Stimulated activated CD4-positive, alpha-beta T cell treated with anti-CD3 and anti-CD28 coated beads, Interleukin-15, amount 100 ng/mL, for 24 hours (primary cell): ENCODE measurements around the gene USP9X.
"Not testable (repeated sequence)": the region's sequence is repeated elsewhere in the genome, so short reads cannot be mapped to it uniquely, and the experiment has no call there.

Experiments used
- DNase-seq: peaks from one replicate; pipeline ENCODE4 v3.0.0-alpha.2; 2020

Gene USP9X

DNA sequence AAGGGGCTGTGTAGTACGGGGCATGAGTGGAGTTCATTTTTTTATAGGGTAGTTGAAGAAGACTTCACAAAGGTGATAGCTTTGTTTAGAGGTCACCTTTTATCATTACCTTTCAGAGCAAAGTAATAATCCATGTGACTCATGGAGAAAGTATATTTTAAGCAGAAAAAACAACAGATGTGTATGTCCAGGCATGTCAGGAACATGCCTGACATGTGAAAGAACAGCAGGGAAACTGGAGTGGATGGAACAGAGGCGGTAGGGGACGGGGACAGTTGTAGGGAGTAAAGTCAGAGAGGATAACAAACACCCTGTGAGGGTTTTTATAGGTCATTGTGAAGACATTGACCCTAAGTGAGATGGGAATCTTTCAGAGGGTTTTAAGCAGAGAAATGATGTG lies 107.6 kb downstream of the USP9X start:
- no peak for DNase-seq

DNA sequence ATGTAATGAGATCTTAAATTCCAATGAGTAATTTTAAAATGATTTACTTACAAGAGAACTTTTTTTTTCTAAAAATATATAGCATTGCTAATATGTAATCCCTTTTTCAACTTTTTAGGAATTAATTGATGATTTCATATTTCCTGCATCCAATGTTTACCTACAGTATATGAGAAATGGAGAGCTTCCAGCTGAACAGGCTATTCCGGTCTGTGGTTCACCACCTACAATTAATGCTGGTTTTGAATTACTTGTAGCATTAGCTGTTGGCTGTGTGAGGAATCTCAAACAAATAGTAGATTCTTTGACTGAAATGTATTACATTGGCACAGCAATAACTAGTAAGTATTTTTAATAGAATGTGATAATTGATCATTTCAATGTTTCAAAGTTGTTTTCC lies 113.2 kb downstream of the USP9X start:
- DNase-seq: no peak

DNA sequence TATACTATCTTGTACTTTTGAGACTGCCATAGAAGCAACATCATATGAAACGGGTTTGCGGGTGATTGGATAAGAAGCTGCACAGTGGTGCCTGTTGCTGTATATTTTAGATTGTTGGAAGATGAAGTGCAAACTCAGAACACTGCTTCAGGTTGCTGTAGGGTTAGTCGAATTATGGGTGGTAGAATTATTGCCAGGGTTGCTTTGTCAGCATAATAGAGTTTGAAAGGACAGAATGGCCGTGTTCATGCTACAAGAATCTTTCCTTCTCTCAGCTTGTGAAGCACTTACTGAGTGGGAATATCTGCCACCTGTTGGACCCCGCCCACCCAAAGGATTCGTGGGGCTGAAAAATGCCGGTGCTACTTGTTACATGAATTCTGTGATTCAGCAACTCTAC lies 115.5 kb downstream of the USP9X start:
- no peak for DNase-seq

DNA sequence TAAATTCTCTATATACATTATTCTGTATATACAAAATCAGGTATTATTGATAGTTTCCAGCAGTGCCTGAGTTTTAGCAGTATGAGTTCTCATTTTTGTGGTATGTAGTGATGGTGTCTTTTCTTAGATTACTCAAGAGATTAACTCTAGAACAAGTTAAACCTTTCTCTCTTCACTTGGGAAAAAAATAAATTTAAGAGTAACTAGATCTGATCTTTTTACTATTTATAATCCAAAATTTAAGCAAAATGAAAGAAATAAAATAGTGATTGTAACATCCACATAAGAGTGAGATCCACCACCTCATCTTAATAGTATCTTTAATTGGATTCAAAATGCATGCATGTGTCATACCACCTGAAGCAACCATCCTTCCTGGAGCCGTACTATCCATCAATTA lies 124.6 kb downstream of the USP9X start:
- no peak for DNase-seq

DNA sequence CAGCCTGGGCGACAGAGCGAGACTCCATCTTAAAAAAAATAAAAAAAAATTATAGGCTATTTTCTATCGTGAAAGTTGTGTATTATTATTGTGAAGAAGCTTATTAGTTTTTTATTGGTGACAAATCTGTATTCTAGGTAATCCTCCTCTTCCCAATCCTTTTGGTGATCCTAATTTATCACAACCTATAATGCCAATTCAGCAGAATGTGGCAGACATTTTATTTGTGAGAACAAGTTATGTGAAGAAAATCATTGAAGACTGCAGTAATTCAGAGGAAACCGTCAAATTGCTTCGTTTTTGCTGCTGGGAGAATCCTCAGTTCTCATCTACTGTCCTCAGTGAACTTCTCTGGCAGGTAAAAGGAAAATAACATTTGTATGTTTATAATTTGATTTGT lies 139.4 kb downstream of the USP9X start:
- DNase-seq: no peak

DNA sequence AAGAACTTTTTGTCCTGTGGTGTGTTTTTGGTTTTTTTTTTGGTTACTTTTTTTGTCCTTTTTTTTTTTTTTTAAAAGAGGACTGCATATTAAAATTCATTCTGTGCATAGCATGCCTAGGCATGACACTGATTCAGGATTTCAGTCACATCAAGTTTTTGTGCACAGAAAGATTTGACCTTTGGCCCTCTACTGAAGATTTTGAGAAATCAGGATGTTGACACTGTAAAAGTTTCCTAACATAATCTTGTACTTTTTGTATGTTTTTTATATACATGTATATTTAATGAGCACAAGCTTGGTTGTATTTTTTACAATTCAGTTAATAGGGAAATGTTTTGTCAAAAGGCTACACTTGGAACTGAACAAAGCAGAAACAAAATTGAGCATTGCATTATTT lies 148.7 kb downstream of the USP9X start:
- DNase-seq: no peak

DNA sequence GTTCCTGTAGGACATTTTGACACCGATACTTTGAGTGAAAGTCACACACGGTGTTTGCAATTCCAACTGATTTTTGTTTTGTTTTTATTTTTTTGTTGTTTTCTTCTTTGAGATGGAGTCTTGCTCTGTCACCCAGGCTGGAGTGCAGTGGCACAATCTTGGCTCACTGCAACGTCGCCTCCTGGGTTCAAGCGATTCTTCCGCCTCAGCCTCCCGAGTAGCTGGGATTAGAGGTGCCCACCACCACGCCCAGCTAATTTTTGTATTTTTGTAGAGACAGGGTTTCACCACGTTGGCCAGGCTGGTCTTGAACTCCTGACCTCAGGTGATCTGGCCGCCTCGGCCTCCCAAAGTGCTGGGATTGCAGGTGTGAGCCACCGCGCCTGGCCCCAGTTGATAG lies 149.2 kb downstream of the USP9X start:
- DNase-seq: not testable (repeated sequence)

DNA sequence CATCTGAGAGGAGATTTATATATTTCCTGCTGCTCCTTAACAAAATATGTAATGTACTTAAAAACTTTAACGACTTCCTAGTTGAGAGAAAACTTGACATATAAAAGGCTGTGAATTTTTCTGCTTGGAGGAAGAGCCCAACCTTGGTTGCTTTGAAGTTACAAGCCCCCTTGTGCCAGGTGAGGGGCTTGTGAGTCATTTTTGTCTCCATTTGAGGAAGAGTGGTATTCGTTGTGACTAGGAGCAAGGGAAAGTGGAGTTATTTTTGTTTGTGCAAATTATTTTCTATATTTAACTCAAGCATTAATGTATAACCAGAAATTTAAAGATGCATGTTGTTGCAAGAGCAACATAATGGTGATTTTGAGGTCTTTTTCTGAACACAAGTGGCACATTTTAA lies 149.7 kb downstream of the USP9X start:
- no peak for DNase-seq

DNA sequence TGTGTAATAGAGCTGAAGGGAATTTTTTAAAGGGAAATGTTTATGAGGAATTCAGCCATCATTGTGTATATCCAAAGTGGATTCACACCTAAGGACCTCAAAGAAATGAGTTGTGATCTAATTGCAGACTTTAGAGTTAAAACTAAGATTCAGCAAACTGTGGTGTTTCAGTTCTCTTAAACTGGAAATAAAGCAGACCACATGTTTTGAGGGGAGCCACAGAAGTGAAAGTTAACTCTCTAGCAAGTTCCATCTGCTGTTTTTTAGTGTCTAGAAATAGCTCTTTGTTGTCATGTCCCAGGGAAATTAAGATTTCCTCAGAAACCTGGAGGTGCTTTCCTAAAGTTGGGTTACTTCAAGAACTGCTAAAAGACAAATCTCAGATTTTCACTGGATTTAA lies 151.4 kb downstream of the USP9X start:
- DNase-seq: no peak

DNA sequence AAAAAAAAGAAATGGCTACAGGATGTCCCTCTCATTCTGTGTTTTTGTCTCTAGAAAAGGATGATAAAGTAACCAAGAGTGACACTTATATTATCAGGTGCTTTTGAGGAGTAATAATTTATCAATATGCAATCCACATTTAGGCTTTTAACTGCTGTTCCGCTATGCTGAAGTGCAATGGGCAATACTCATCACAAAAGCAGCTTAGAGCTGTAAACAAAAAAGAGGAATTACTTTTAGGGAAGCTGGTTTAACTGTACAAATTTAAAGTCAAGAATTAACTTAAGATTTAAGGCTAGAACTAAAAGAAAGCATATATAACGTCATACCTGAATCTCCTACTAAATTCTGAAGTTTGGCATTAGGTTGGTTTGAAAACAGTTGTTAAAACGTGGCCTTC lies 155.3 kb downstream of the USP9X start:
- DNase-seq: no peak

DNA sequence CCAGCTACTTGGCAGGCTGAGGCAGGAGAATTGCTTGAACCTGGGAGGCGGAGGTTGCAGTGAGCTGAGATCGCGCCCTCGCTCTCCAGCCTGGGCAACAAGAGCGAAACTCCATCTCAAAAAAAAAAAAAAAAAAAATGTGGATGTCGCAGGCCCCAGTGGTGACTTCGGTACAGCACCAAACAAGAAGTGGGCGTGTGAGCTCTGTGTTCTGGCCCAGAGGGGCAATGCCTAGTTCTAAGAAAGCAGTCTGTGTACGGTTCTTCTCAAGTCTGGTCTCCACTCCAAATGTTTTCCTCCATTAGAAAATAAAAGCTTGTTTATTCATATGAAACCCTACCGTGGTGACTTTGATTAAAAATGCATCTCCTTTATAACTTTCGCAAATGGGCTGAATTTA lies 156.7 kb downstream of the USP9X start:
- no peak for DNase-seq

DNA sequence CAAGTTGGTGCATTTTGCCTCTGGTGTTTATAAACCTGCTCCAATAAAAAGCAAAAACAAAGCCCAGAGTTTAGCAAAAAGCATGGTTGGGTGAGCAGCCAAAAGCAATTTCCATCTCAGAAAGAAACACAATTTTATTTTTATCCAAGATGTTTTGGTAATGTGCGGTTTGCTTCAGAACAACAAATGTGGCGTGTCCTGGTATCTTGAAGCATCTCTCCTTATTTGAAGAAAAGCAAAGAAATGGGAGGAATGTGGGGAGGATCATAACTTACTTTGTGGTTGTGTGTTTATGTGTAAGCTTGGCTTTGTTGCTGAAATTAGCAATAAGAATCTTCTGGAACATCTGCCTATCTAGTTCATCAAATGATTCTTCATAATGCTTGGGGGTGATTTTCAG lies 160.4 kb downstream of the USP9X start:
- no peak for DNase-seq

DNA sequence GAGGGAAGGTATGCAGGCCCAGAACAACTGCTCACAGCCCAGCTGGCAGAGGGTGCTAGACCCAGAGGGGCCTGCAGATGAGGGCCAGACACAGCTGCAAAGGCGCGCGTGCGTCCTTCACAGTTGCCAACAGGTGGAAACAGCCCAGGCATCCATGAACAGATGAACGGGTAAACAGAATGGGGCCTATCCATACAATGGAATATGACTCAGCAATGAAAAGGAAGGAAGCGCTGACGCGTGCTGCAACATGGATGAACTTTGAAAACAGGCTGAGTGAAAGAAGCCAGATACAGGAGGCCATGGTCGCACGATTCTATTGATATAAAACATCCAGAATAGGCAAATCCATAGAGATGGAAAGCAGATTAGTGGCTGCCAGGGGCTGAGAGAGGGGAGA lies 165.6 kb downstream of the USP9X start:
- DNase-seq: no peak

DNA sequence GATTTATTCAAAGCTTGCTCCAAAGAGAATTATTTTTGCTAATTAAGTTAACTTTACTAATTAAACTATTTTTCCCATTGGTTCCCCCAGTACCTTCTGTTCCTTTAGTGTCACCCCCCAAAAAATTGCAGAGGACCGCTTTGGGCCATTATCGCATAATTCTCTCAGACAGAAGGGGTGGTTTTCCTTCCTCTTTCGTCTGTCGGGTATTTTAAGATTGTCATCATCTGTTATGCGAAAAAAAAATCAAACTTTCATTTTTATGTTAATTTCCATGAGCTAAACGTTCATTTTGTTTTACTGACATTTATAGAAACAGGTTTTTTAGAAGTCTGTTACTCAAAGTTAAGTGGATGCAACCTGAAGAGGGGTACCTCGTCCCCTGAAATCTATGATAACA lies 172.6 kb downstream of the USP9X start:
- DNase-seq: no peak

DNA sequence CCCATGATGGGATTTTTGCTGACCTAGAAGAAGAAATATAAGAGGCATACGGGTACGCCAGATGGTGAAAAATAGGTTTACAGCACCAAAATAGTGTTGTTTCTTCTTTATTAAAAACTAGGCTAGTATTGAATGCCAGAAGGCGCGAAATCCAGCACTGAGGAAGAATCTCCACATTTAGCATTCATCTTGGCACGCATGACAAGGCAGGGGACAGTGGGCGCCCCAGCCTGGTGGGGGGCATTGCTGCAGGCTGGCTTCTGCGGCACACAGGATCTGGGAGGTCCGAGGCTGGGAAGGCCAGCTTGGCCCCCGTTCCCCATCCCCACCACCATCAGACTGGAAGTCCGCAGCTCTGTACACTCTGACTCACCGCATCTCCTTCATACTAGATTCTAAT lies 173.0 kb downstream of the USP9X start:
- DNase-seq: no peak

DNA sequence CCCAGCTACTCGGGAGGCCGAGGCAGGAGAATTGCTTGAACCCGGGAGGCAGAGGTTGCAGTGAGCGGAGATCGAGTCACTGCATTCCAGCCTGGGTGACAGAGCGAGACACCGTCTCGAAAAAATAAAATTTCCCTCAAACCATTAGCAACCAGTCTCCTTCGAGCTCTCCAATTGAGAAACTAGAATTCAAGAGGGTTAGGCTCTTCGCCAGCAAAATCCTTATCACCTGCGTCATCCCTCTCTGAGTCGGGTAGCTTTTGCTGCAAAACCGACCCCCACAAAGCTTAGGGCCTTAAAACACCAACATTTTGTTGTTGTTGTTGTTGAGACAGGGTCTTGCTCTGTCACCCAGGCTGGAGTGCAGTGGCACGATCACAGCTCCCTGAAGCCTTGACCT lies 173.6 kb downstream of the USP9X start:
- DNase-seq: no peak

DNA sequence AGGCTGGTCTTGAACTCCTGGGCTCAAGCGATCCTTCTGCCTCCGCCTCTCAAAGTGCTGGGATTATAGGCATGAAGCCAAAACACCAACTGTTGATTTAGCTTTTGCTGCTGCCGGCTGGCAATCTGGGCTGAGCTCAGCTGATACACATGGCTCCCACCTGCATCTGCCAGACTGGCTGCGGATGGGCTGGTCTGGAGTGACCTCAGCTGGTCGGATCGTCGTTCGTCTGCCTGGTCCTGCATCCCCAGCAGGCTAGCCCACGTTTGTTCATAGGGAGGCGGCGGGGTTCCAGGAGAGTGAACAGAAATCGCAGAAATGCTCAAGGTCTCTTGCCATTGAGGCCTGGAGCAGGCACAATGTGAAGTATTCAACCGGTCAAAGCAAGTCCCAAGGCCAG lies 174.3 kb downstream of the USP9X start:
- no peak for DNase-seq

DNA sequence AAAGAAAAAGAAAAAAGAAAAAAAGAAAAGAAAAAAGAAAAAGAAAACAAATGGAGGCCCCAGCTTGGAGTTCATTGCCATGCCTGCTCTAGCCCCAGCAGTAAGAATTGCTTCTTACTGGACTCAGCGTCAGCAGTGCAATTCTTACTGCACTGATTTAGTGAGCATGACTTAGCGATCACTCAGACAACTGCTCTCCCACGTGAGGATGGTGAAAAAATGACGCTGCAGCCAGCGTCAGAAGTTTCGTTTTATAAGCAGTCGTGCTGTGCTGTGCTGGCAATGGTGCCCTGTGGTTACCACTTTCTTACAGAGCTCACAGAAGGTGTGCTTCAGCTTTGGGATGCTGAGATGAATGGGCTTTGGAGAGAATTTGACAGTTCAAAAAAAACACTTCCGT lies 180.4 kb downstream of the USP9X start:
- peak; percentile 70 for DNase-seq

DNA sequence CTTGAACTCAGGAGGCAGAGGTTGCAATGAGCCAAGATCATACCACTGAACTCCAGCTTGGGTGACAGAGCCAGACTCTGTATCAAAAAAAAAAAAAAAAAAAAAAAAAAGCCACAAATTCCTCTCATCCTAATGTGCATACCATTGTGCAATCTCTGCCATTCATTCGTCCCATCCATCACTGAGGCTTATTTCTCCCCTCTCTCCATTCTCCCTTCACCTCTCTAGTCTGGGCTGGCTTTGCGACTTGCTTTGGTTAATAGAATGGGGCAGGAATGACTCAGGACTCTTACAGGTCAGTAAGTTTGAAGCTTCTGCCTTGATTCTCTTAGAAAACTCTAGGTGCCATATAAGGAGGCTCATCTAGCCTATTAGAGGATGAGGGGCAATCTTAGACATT lies 188.4 kb downstream of the USP9X start:
- DNase-seq: no peak

DNA sequence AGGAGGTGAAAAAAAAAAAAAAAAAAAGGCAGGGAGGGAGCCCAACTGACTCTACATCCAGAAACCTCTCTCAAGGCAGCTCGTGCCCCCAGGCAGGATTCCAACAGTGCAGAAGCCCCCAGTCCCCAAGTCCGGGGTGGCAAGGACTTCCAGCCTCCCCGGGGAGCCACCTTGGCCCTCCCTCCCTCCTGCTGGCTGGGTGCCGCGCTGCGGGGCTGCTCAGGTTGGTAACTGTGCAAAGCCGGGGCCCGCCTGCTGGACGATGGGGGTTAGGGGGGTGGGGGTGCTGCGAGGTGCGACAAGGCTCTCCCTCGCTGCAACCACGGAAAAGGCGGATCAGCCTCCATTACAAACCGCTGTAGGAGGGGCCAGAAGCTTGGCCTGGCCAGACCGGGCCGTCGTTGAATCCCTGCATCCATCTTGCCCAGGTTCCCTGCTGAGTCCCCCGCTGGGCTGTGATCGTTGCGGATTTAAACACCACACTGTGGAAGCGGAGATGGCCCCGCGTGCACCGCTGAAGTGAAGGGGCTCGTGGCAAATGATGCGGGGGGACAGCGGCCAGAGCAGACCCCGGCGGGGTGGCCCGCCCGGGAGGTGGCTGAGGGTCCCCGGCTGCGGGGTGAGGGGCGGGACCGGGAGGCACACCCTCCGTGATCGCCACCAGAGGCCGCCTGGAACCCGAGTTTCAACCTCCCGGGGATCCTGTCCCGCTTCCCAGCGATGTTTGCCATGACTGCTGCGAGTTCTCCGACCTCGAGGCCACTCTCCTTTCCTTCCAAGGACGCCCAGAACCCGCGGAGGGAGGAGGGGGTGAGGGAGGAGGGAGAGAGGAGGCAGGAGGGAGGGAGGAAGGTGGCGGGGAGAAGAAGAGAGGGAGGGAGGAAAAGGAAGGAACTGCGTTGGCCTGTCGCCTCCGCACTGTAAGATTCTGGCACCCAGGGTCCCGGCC lies 190.7 kb downstream of the USP9X start:
- peak; percentile 69 for DNase-seq

DNA sequence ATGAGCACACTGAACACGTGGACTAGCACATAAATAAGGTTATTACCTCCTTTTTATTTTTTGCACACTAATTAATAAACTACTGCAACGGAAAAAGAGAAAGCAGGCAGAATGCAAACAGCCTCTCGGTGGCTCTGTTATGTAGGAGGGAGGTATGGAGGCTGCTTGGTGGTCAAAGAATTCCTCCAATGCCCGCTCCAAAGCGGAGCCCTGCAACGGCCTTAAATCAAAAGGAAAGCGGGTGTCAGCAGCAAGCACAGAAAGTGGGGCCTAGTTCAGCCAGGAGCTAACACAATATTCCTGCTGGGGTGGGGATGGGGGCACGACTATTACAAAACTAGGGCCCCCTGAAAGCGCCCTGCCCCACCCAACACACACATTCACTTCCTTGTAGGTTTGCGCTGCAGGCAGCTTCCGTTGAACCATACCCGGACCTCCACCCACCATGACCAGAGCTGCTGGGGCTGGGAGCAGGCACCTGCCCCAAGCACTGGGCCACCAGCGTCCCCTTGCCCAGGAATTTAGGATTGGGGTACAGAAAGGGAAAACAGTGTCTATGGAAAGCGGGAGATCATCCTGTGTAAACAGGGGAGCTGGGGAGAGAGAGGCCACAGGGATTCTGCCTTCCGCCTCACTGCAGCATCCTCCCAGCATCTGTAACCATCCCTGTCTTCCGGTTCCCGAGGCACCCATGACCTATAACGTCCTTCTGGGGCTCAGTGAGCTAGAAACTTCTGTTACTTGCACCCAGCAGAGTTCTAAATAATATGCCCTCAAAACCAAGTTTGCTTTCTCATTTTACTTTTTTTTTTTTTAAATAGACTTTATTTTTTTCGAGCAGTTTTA lies 191.6 kb downstream of the USP9X start:
- DNase-seq: peak; percentile 8

DNA sequence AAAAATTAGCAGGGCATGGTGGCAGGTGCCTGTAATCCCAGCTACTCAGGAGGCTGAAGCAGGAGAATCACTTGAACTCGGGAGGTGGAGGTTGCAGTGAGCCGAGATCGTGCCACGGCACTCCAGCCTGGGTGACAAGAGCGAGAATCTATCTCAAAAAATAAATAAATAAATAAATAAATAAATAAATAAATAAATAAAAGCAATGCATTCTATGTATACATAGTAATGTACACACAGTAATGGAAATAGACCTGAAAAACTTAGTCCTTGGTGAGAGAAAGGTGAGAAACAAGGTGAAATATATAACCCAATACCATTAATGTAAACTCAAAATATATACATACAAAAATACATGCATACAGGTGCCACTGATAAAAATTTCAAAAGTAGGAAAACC lies 197.1 kb downstream of the USP9X start:
- not testable (repeated sequence) for DNase-seq

DNA sequence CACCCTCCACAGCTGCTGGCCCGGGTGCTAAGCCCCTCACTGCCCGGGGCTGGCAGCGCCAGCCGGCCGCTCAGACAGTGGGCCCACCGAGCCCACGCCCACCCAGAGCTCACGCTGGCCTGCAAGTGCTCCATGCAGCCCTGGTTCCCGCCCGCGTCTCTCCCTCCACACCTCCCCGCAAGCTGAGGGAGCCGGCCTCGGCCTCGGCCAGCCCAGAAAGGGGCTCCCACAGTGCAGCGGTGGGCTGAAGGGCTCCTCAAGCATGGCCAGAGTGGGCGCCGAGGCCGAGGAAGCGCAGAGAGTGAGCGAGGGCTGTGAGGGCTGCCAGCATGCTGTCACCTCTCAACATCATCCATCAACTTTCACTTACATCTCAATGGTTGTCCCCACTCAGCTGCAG lies 200.7 kb downstream of the USP9X start:
- DNase-seq: not testable (repeated sequence)
